ENCODE results near the gene PADI2.
"Not testable (repeated sequence)": the region's sequence is repeated elsewhere in the genome, so short reads cannot be mapped to it uniquely, and the experiment has no call there.

PADI2 gene

GRCh38 chr1:17081439-17081838, 37.8 kb downstream of the PADI2 start:
- no peak for DNase-seq (ENCODE audit: low spot score)

DNA sequence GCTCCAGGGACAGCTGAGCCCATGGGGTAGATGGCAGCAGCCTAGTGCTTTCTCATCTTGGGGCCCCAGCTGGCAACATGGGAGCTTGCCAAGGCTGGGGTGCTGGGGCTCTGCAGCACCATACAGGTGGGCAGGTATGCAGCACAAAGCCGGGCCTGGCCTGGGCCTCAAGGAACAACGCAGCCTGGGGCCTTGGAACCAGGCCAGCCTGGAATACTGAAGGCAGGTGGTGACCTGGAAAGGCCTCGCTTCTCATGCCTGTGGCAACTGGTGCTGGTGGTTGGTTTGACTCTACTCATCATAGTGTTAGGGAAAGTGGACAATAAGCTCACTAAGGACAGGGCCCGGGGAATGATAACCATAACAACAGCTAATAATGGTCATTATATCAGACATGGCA, 38.4 kb downstream of the PADI2 start:
- no peak for DNase-seq (ENCODE audit: low spot score)

DNA sequence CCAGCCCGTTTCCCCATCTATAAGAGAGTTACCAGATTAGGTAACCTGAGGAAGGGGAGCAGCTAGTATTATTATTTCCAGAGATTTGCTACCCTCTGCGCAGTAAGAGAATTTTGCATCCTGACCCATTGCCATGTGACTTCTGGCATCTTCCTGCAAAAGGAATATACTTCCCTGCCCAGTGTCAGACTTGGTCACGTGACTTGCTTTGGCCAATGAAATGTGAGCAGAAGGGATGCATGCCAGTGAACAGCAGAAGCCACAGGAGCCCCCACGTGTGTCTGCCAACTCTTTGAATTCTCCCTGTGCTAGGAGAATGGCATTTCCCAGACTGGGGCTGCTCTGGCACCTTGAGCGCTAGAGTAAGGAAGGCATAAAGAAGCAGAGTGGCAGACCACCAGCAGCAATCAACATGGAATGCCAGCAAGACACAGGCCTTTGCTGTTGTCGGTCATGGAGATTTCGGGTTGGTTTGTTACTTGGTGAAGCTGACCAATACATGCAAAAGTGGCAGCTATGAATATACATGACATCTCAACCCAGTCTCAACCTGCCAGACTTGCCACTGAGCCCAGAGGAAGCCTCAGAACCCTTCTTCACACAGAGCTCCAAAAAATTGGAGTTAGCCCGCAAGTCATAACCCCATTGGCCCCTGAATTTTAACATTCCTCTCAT, 39.0 kb downstream of the PADI2 start:
- DNase-seq (ENCODE audit: low spot score): no peak

DNA sequence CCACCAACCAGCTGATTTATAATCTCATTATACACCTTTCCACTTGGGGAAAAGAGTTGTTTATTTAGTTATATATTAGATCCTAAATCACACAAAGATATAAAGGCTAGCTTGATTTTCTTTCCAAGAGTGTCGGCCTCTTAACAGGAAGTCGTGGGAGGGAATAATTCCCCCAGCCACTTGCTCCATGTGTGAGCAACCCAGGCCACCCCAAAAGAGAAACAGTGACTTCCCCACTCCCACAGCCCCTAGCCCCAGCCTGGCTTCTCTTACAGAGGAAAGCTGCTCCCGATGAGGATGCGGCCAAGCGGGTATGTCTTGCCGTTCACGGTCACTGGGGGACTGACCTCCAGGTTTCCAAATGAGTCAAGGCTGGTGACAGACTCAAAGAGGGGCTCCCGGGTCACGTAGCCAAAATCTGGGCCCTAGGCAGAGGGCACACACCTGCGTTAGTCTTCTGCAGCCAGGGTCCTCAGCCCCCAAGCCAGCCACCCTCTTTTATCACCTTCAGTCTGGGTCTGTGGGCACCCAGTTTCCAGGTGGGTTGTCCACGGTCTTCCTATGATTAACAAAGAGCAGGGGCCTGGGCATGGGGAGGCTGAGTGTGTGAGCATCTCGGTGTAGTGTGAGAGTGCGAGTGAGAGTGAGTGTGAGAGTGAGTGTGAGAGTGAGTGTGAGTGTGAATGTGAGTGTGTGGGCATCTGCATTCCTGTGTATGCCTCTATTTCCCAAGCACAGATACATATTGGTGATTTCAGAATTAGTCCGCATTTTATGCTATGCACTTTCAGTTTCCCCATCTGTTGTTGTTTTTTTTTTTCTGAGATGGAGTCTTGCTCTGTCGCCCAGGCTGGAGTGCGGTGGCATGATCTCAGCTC, 40.0 kb downstream of the PADI2 start:
- no peak for DNase-seq (ENCODE audit: low spot score)

DNA sequence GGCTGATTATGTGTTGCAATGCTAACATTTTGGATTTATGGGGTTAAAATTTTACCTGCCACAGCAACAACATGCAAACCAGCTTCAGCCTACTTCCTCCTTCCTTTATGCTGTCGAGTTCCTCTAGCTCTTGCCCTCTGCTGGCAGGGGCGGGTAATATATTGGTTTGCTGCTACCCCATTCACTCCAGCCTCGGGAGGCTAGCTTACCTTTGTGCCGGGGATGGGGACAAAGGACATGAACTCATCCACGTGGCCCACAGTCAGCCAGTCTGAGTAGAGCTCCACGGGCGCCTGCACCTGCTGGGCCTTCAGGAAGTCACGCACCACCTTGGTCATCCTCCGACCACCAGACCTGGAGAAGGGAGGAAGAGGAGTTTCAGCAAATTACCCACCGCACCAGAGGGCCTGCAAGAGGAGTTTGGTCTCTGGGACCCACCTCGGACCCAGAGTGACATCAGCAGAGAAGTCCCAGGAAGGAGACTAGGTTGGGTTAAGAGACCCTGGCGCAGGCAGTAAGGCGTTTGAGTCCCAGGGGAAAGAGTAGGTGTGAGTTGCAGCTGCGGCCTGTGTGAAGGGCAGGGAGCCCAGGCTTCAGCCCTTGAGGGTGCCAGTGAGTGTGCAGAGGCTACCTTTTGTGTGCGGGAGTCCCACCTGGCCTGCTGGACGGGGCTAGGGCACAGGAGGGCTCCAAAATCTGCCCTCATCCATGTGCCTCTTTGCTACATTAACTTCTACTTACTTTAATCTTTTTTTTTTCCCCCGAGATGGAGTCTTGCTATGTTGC, 43.6 kb downstream of the PADI2 start:
- DNase-seq (ENCODE audit: low spot score): no peak

- no peak for DNase-seq (ENCODE audit: low spot score)
These were observed 47.5 kb downstream of the PADI2 start for GRCh38 chr1:17071794-17072193.

- DNase-seq (ENCODE audit: low spot score): no peak
These were observed 49.1 kb downstream of the PADI2 start for GRCh38 chr1:17070163-17070525.

DNA sequence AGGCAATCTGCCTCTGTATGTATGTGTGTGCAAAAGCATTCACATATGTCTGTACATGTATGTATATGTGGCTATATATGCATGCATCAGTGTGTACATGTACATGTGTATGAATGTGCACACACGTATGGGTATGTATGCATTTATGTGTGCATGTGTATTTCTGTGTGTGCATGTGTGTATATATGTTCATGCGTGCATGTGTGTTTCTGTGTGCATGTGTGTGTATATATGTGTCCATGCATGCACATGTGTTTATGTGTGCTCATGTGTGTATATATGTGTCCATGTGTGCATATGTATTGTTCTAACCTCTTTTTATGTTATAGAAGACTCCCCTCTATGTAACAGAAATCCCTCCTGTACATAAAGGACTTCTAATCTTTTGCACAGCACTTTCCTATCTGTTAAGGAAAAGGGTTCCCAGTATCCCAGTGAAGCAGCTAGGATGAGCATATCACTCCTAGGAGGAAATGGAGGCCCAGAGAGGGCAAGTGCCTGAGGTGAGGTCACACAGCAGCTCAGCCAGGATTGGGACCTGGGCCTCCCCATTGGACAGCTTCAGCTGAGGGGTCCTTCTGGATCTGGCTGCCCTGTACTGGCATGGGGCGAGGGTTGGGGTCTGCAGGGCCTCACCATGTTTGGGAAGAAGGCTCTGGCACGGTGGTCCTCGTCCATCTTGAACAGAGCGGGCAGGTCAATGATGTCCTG, 49.6 kb downstream of the PADI2 start:
- DNase-seq (ENCODE audit: low spot score): no peak

- no peak for DNase-seq (ENCODE audit: low spot score)
These were observed 50.5 kb downstream of the PADI2 start for GRCh38 chr1:17068789-17069188.

DNA sequence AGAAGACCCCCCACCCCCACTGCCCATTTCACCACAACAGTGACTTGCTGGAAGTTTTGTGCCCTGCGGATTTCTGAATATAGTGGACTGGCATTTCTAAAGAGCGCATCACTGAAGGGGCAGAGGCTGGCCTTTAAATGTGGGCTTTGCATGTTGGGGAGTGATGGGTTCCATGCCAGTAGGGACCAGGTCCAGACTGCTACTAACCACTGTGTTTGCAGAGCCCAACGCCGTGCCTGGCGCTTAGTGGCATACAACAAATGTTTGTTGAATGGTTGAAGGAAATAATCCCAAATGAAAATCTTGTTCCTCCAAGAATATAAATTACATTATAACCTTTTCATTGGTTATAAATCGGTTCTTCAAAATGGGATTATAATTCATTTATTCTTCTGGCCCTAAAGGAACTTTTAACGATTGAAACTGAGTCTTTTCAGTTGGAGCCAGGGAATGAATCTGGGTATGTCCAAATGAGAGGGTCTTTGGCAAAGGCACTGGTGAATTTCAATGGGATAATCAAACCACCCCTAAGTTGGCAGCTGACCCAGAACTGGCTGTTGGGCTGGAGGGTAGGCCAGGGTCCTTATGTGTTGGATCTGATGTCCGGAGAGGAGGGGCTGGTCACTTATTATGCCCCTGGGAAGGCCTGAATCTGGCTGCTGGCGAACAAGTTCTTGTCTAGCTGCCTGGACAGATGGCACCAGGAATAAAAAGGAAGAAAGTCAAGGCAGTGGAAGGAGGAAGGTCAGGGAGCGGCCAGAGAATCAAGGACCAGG, 51.6 kb downstream of the PADI2 start:
- peak; percentile 49 for DNase-seq (ENCODE audit: low spot score)

DNA sequence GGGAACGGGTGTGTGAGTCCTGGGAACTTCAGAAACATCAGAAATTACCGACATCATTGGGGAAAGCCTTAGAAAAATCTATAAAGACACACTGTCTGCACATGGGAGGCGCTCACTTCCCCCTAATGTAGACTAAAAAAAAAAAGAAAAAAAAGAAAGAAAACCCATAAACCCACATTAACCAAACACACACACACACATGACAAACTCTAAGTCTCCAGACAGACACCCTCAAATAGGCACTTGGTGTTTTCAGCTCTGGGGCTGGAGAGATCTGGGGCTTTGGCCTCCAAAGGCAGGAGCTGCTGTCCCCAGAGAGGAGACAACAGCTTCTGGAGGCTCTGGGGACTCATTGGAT, 52.2 kb downstream of the PADI2 start:
- peak; percentile 41 for DNase-seq (ENCODE audit: low spot score)

- DNase-seq (ENCODE audit: low spot score): peak; percentile 40
These were observed 52.7 kb downstream of the PADI2 start for GRCh38 chr1:17066361-17067068.

- DNase-seq (ENCODE audit: low spot score): no peak
These were observed 53.6 kb downstream of the PADI2 start for GRCh38 chr1:17065666-17066065.

GRCh38 chr1:17062751-17063150, 56.5 kb downstream of the PADI2 start:
- not testable (repeated sequence) for DNase-seq (ENCODE audit: low spot score)

DNA sequence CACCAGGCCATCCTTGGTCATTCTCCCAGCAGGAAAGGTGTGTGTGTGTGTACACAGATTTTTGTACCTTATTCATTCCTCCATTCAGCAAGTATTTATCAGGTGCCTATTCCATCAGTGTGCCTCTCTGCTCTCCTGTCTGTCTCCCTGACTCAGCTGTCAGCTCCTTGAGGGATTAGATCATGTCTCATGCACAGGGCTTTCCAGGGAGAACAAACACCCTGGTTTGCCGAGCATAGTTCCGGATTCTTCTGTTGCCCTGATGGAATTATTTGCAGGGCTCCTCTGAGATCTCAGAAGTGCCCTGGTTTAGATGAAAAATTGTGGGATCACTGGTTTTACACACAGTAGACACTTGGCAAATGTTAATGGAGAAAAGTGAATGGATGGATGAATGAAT, 57.4 kb downstream of the PADI2 start:
- no peak for DNase-seq (ENCODE audit: low spot score)

DNA sequence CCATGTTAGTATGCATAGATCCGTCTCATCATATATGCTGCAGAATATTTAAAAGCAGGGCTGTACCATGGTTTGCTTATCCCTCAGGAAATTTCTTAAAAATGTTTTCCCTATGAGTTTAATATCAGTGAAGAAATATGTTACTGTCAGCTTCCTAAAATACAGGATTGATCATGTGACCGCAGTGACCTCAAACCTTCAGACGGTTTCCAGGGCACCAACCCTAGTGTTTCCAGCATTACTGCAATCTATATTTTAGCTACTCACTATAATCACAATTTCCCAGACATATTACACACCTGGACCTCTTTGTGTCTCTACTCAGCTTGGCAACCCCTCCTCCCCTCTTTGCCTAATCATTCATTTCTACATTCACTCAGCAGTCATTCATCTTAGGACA, 57.8 kb downstream of the PADI2 start:
- no peak for DNase-seq (ENCODE audit: low spot score)

GRCh38 chr1:17060306-17060749, 58.9 kb downstream of the PADI2 start:
- no peak for DNase-seq (ENCODE audit: low spot score)

- peak; percentile 86 for DNase-seq (ENCODE audit: low spot score)
These were observed 59.6 kb downstream of the PADI2 start for GRCh38 chr1:17059391-17060305.

DNA sequence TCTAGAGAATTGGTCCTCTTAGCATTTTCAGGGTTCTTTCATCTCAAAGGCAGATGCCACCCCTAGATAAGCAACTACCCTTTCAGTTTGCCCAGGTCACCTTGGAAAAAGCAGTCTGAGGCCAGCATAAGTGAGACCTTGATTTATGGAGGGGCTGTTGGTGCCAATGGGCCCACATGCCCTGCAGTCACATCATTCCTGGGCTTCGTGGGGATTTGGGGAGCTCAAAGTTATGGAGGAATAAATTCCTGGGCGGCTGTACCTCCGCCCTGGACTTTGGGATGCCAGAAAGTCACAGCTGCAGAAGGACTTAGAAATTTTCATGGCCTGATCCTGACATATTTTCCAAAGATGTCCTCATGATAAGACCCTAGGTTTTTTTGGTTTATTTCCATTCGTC, 62.7 kb downstream of the PADI2 start:
- no peak for DNase-seq (ENCODE audit: low spot score)

GRCh38 chr1:17055801-17056200, 63.5 kb downstream of the PADI2 start:
- no peak for DNase-seq (ENCODE audit: low spot score)

Measured in globus pallidus (tissue), 1 donor.